ENCODE data around the gene ANKRD62. TPM values are rescaled to one million over a fixed set of nuclear protein-coding genes. Genes with fewer than 3 reads are reported as not detected.
"Not testable (repeated sequence)": the region's sequence is repeated elsewhere in the genome, so short reads cannot be mapped to it uniquely, and the experiment has no call there.

ANKRD62 gene
- total RNA-seq, 1 donor from 2014 or later, result not detected

DNA sequence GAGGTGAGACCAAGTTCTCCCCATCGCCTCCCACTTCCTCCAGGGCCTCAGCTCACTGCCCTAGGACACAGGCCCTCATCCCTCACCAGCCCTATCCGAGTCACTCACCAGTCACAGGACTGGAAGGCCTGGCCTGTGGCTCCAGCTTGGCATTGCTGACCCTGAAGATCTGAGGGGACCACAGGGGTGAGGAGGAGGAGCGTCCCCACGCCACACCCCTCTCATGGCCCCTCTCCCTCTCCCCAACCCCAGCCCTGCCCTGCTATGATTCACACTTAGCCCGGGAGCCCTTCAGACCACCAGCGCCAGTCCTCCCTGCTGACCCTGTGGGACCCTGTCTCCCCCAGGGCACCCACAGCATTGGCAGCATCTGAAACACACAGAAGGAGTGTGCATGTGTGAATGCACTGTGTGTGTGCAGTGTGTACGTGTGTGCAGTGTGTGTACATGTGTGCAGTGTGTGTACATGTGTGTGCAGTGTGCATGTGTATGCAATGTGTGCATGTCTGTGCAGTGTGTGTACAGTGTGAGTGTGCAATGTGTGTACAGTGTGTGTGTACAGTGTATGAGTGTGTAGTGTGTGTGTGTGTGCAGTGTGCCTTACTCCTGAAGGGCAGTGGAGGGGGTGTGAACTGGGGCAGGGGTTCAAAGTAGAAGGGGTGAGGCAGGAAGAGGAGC is 29.4 kb upstream of the ANKRD62 start:
- DNase-seq (ENCODE audit: low spot score in 2 of 2) (no peak), FAIRE-seq (no peak)

DNA sequence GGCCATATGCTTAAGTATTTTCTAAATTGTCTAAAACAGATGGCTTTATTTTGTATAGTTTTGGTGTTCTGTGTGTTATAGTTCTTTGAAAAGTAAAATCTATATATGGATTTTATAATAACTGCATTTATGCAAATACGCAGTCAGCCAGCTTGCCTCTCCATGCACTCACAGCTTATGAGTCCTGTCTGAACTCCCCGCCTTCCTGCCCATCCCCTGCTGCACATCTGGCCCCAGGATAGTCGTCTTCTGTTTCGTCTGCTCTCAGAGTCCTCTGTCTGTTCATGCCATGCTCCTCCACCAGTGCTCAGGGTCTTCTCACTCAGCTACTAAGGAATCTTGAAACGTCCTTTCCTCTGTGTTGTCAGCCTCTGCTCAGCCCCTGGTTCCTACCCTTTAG is 28.2 kb upstream of the ANKRD62 start:
- no peak for FAIRE-seq
- DNase-seq (ENCODE audit: low spot score in 2 of 2), result no peak

DNA sequence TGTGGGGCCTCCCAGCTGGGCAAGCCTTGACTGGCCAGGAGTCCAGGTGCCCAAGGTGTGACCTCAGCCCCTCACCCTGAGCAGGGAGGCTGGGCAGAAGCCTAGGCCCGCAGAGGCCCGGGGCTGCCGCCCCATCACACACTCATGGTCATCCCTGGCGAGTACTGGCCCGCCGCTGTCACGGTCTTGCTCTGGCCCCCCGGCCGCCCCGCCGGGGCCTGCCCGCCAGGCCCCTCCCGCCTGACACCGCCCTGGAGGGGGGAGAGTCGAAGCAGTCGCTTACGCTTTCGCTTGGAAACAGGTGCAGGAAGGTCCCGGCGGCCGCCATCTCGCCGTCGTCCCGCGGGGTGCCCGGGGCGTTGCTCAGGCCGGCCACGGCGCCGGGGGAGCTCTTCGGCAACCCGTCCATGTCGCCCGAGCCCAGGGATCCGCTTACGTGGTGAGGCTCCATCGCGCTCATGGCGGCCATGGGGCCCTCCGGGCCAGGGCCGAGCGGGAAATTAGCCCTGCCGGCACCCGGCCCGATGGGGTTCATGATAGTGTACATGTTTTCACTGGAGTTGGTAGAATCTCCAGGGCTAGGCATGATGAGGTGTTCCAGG is 26.6 kb upstream of the ANKRD62 start:
- no peak for FAIRE-seq
- DNase-seq (ENCODE audit: low spot score in 2 of 2), result no peak

DNA sequence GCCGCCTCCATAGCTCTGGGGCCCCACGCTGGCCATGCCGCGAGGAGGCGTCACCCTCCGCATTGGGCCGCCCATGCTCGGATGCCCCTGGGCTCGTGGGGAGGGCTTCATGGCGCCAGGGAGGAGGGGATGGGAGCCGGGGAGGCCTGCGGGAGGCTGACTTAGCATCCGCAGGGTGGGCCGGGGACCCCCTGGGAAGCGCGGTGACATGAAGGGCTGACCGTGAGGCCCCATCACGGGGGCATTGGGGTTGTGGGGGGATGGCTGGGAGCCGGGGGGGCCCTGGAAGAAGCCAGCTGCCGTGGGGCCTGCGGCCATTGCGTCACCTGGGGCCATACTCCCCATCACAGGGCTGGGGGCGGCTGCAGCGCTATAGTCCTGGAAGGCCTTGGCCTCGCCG is 26.0 kb upstream of the ANKRD62 start:
- FAIRE-seq (no peak), DNase-seq (ENCODE audit: low spot score in 2 of 2) (no peak)

DNA sequence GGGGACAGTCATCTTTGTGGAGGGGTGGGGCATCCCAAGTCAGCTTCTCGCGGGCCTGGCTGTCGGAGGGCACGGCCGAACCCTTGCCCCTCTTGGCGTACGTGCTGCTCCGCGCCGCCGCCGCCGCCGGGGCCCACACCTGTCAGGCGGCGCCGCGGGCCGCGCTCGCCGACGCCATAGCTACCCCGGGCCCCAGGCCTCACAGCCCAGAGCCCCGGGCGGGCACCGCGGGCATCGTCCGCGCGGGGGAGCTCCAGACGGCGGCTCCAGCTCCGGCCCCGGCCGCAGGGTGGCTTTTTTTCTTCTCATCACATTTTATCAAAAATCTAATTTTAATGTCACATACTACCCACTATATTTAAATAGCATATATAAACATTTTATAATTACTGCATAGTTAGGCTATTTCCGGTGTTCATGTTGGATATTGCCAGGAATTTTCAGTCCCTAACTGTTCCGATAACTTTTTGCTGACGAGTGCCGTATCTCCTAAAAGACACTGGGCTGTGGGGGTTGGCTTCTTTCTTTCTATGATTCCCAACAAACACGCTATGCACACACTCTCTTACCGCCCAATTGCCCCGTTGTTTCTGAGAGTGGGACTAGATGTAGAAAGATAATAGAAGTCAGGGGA is 25.2 kb upstream of the ANKRD62 start:
- not testable (repeated sequence) for FAIRE-seq; DNase-seq (ENCODE audit: low spot score in 2 of 2)

DNA sequence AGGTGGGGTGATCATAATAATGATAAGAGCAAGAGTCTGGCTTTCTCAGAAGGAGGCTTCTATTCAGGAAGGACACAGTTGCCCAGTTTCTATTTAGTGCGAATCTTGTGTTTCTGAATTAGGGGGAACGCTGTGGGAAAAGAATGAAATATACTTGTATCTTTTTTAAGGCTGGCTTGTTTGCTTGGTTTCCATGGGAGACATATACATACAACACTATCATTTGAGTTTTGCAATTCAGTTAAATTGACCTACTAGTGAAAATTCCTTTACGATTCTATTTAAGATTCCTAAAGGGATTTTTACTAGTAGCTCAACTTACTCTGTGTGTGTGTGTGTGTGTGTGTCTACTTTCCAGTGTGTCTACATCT is 24.7 kb upstream of the ANKRD62 start:
- DNase-seq (ENCODE audit: low spot score in 2 of 2) (no peak), FAIRE-seq (no peak)

DNA sequence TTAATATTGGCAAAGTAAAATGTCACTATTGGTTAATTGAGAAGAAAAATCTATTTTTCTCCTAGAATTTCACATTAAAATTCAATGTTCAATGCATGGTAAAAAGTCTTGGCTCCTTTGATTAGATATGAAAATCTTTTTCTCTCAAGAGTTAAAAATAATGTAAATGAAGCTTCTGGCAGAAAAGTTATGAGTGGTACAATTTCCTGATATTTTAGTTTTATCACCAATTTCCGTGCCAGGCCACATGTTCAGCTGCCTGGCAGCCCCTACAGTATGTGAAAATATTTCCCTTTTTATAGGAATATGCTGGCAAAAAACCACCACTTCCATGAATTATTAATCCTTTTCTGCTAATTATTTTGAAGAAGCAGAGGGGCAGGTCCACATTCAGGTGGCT is 22.6 kb upstream of the ANKRD62 start:
- not testable (repeated sequence) for FAIRE-seq; DNase-seq (ENCODE audit: low spot score in 2 of 2)

DNA sequence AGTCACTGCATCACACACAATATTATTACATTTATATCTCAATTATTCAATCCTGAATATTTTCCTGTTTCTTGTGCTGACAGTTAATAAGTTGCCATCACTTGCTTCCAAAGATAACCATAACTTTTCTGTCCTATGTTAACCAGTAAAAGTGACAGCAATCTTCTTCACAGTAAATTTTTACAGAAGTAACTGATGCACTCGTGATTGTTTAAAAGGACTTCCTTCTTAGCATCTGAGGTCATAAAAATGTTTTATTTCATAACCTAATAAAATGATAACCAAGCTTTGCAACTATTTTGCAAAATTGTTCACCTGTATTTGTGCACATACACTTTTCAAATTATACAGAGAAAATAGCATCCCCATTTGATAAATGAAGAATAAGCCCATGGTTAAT is 20.6 kb upstream of the ANKRD62 start:
- FAIRE-seq, result no peak
- DNase-seq (ENCODE audit: low spot score in 2 of 2), result no peak

DNA sequence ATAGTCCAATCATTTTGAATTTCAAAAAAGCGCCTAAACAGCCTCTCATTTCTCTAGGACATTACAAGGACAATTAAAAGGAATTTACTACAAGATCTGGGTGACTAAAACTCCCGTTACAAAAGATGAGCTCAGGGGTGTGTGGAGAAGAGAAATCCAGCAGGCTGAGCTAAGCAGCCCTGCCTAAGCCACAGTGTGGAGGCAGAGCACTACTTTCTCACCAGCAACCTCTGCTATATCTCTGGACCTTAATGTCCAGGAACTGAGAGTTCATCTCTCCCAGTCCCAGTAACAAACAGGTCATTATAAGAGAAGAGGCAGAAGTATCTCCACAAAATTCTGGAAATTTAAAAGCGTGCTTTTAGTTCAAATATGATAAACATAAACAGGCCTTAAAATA is 18.9 kb upstream of the ANKRD62 start:
- no peak for FAIRE-seq
- DNase-seq (ENCODE audit: low spot score in 2 of 2), result no peak

DNA sequence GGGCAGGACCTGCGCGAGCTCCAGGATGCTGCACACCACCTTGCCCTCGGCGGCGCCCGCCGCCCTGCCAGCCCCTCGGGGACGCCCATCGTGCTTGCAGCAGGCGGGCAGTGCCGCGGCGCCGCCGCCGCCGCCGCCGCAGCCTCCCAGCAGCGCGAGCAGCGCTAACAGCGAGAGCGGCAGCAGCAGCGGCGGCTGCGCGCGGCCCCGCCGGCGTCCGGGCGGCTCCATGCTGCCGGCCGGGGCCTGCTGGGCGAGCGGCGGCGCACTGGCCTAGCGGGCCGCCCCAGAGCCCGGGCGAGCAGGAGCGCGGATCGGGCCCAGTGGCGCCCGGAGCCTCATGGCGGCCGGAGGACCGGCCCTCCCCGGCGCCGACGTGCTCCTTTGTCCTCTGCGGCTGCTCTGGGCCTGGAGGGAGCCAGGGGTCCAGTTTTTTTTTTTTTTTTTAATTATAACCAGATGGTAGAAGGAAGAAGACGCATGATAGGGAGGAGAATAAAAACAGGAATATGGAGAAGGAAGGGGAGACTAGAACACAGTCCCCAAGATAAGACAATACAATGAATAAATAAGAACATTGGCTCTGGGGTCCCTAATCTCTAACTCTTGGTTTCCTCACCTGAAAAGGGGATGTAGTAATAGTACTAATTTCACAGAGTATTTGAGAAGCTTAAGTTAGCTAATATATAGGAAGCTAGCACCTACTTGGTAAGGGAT is 17.1 kb upstream of the ANKRD62 start:
- FAIRE-seq, result no peak
- DNase-seq (ENCODE audit: low spot score in 2 of 2), result peak in 1 of 2 donors; percentile 45

DNA sequence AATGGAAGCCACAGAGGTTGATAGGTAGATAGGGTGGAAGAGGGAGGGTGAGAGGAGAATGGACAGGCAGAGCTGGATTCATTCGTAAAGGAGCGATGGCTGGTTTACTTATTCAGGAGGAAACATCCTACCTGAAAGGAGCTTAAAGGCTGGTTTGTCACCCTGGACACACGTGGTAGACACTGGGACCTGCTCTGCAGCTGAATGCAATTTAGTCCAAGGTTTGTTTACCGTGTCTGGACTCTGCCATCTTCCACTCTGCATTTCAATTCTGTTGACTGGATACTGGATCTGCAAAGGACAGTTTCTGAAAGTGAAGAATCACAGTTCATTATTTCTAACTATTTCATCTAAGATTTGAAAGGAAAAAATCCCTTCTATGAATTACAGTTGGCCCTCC is 15.6 kb upstream of the ANKRD62 start:
- DNase-seq (ENCODE audit: low spot score in 2 of 2); FAIRE-seq: not testable (repeated sequence)

DNA sequence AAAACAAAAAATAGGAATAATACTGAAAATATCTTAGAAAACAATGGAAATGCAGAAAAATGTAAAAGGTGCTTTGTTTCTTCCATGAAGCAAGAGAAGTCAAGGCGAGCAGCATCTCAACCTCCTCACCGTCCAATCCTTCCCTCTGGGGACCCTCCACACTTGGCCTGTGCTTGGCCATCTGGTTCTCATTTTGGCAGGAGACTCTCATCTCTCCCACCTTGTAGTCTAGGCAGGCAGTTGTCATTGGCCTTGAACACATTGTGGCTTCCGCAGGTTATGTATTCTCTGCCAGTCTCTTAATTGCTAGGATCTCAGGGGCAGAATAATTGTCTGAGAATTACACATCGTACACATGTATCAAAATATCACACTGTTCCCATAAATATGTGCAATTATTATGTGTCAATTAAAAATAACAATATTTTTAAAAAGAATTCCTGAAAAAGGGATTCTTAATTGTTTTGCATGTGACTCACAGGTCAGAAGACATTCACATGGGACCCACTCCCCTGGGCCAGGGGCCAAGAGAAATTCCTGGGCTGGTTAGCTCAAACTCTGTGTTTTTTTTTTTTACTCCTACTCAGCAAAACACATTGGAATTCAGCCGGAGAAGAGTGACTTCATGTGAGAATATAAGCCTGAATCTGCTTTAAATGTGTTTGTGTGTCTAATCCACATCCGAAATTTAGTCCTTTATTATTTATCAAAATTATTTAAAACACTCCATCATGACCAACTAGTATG is 14.0 kb upstream of the ANKRD62 start:
- no peak for FAIRE-seq
- no peak for DNase-seq (ENCODE audit: low spot score in 2 of 2)

DNA sequence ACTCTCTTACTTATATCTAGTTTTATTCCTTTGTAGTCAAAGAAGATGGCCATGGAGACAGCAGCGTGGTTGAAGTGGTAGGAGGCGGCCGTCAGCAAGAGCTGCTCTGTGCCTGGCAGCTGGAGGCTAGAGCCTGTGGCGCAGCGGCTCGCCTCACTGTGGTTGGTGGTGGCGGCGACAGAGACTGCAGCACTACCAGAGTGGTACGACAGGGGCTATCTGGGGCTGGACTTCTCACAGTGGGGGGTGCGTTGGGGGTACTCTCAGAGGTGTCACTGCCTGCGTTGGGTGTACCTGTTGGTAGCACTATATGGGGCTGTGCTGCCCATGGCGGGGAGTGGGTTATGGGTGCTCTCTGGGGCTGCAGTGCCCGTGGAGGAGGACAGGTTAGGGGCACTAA is 8.5 kb upstream of the ANKRD62 start:
- DNase-seq (ENCODE audit: low spot score in 2 of 2) (no peak), FAIRE-seq (no peak)

DNA sequence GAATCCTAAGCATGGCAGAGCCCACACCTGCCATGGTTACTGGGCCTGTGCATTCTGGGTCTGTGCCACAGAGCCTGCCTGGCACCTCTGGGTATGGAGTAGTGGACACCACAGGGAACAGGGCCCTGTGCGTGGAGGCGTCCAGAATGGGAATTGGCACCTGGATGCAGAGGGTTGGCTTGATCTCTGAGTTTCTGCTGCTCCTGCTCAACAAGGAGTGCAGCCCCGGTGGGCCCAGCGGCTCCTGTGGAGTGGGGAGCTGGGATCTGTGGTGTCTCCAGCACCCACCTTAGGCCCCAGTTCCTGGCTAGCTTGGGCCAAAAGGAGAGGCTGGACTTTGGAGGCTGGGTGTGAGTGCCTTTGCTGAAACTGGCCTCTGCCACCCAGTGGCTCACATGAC is 7.9 kb upstream of the ANKRD62 start:
- DNase-seq (ENCODE audit: low spot score in 2 of 2) (no peak), FAIRE-seq (no peak)

DNA sequence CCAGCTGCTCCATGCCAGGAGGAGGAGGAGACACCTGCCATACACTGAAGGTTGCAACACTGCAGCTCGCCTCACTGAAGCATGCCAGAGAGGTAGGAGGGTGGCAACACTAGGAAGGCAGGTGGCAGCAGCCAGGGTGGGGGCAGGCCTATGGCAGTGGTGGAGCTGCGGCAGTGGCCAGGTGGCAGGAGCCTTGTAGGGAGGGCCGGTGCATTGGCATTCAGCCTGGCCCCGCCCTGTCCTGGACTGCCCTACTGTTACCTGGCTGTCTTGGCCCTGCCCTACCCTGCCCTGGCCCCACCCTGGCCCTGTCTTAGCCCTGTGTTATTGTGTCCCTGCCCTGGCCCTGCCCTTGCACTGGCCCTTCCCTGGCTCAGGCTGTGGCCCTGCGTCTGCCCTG is 7.4 kb upstream of the ANKRD62 start:
- no peak for DNase-seq (ENCODE audit: low spot score in 2 of 2)
- FAIRE-seq, result no peak

DNA sequence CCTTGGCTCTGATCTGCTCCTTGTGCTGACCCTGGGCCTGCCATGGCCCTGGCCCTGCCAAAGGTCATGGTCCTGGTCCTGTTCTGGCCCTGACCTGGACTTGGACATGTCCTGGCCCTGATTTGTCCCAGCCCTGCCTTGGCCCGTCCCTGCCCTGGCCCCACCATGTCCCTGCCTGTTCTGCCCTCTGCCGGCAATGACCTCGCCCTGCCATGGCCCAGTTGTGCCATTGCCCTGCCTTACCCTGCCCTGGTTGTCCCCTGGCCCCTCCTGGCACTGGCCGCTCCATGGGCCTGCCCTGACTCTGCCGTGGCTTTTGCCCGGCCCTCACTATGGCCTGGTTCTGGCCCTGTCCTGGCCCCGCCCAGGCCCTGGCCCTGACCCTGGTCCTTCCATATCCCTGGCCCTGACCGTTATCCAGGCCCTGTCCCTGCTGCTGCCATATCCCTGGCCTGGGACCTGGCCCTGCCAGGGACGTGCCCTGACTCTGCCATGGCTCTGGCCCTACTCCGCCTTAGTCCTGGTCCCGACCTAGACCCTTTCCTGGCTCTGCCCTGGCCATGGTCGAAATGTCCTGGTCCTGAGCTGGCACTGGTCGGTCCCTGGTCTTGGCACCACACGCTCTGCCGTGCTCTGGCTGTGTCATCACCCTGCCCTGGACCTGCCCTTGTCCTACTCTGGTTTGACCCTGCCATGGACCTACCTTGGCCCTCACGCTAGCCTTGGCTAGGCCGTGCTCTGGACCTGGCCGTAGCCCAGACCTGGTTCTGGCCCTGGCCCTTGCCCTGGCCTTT is 6.8 kb upstream of the ANKRD62 start:
- DNase-seq (ENCODE audit: low spot score in 2 of 2), result no peak
- no peak for FAIRE-seq

DNA sequence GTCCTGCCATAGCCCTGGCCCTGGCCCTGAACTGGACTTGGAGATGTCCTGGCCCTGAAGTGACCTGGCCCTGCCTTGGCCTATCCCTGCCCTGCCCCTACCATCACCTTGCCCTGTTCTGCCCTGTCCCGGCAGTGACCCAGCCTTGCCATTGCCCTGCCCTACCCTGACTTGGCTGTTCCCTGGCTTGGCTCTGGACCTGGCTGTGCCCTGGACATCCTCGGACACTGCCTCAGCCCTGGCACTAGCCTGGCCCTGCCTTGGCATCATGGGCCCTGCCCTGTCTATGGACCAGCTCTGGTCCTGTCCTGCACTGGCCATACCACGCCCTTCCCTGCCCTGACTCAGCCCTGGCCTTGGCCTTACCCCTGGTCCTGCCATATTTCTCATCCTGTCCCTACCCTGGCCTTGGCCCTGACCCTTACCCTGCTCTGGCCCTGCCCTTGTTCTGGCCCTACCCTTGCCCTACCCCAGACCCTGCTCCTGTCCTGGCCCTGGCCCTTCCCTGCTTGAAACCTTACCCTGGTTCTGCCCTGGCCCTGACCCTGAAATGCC is 6.1 kb upstream of the ANKRD62 start:
- no peak for FAIRE-seq
- DNase-seq (ENCODE audit: low spot score in 2 of 2), result no peak

DNA sequence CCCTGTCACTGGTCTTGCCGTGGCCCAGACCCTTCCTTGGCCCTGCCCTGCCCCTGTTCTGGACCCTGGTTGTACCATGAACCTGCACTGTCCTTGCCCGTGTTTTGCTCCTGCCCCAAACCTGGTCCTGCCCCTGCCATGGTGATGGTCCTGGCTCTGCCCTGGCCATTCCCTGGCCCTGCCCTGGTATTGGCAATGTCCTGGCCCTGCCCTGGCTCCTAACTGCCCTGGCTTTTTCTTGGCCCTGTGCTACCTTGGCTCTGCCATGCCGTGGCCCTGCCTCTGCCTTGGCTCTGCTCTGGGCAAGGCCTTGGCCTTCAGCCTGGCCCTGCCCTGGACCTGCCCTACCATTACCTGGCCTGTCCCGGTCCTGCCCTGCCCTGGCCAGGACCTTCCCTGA is 5.5 kb upstream of the ANKRD62 start:
- DNase-seq (ENCODE audit: low spot score in 2 of 2) (no peak), FAIRE-seq (no peak)

DNA sequence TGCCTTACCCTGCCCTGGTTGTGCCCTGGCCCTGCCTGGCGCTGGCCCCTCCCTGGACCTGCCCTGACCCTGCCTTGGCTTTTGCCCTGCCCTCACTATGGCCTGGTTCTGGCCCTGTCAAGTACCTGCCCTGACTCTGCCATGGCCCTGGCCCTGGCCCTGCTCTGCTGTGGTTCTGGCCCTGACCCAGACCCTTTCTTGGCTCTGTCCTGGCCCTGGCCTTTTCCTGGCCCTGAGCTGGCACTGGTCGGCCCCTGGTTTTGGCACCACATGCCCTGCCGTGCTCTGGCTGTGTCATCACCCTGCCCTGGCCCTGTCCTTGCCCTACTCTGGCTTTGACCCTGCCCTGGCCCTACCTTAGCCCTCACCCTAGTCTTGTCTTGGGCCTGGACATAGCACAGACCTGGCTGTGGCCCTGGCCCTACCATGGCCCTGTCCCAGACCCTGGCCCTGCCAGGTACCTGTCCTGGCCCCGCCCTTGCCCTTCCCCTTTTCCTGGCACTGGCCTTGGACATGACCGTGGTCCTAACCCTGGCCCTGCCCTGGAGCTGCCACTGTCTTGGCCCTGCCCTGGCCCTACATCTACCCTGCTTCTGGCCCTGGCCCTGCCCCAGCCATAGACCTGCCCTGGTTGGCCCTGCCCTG is 4.8 kb upstream of the ANKRD62 start:
- FAIRE-seq (no peak), DNase-seq (ENCODE audit: low spot score in 2 of 2) (no peak)

All from frontal cortex (tissue), 4 donors.